ENCODE measurements around the gene GFRA1.

Gene GFRA1

DNA sequence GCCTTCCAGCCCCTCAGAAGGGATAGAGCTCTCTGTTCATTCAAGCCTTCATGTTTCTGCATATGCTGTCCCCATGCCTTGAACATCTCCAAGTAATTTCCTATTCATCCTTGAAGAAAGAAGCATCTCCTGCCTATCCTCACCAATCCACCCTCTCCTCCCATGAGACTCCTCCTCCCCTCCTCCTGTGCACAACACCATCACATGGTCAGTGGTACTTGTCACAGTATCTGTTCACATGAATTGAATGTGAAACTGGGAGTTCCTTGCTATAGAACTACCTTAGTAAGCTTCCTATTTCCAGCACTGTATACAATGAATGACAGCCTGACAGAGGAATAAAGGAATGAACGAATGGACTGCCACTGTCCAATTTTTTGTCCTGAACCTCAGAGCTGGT lies 115.5 kb downstream of the GFRA1 start:
- no peak for DNase-seq (ENCODE audit: low read depth)

DNA sequence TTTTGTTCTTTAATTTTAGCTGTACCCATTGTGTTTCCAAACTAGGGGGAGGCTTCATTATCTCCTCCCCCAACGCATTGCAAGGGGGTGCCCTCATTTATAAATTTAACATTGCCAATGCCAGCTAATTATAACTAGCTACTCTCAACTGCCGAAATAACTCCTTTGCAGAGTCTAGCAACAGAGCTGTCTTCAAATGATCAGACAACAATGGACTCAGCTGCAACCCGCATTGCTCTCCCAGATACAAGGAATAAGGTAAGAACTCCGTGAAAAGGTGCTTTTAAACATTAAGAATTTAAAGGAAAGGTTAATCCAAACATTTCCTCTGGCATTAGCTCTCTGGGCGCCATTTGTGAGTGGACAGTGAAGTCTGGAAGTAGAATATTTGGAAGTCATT lies 116.2 kb downstream of the GFRA1 start:
- DNase-seq (ENCODE audit: low read depth) = no peak

DNA sequence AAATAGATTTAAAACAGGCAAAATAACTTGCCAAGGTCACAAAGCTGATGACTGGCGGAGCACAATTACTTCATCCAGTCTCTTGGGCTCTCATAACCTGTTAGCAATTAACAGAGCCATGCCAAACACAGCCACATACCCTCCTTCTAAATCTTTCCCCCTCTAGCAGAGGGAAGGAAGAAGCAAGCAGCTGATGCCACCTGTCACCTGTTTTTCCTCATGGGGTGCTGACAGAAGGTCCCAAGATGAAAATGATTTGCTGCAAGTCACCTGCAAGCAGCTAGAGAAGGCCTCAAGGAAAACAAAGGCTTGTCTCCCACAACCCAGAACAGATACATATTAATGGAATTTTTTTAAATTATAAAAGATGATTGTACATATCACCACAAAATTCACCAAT lies 117.8 kb downstream of the GFRA1 start:
- DNase-seq (ENCODE audit: low read depth) = no peak

DNA sequence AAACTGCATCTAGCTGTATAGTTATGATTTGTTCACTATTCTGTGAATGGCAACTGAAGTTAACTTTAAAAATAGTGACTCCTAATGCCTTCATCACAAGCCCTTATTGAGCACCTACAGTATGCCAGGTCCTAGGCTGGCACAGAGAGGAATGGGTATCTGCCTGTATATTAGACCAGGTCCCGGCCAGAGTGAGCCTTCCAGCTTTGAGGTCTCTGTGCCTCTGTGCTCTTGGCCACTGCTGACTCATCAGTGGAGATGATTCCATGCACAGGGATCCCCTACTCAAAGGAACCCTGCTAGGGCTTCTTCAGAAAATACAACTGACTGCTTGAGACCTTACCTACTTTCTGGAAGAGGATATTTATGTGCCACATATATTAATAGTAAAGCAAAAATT lies 118.4 kb downstream of the GFRA1 start:
- no peak for DNase-seq (ENCODE audit: low read depth)

DNA sequence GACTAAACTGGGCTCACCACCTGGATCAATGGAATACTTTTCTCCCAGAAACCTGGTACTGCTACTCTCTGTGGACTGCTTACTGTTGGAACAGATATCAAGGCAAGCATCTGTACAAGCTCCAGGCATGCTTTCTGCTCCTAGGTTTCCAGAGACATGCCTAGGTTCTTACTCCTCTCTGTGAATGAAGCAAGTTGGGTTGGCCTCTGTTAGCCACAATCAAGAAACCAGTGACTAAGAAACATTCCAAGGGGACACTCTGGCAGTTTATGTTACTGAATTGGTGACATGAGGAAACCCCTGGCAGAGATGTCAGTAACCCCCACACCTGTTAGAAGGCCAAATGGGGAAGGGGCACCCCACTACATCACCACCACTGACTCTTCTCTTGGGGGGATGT lies 121.9 kb downstream of the GFRA1 start:
- DNase-seq (ENCODE audit: low read depth) = no peak

DNA sequence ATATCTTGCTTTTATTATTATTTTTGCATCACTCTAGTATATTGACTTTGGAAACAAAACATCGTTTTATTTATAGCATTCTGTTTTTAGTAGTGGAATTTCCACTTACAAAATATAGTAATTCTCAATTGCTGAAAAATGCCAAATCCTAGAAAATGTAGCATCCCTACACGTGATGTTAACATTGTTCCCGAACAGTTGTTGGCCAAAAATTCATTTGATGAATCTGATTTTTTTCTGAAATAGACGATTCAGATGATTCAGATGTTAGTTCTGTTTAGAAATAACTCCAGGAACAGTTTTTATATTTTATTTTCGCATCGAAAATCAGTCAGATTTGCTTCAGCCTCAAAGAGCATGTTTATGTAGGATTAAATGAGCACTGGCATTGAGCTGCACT lies 122.4 kb downstream of the GFRA1 start:
- DNase-seq (ENCODE audit: low read depth) = no peak

DNA sequence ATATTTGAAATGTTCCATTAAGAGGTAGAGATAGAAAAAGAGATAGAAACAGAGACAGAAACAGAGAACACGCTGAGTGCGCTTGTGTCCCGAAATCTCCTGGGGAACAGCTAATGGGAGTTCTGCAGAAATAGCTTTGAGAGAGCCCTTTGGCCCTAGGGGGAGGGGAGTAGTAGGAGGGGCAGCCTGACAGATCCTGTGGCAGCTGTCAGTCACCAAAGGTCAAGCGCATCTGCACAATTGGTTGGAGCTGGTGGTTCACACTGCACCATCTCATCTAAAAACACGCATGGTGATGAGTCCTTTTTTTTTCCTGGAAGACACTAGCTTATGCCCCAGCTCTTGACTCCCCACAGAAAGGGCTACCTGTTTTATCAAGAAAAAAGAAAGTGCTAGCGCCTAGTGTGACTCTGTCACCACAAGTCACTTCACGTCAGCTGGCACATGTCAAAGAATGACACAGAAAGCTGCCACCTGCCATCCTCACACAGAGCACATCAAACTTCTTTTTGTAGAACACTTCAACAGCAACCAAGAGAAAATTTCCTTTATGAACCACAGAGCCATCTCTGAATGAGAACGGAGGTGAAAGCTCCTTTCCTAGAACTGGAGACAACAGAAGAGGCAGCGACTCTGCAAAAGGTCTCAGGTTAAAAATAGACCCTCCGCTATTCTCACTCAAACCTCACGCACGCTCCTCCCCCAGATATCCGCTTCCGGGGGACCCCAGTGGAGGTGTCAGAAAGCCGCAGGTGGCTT lies 125.7 kb downstream of the GFRA1 start:
- DNase-seq (ENCODE audit: low read depth) = no peak

DNA sequence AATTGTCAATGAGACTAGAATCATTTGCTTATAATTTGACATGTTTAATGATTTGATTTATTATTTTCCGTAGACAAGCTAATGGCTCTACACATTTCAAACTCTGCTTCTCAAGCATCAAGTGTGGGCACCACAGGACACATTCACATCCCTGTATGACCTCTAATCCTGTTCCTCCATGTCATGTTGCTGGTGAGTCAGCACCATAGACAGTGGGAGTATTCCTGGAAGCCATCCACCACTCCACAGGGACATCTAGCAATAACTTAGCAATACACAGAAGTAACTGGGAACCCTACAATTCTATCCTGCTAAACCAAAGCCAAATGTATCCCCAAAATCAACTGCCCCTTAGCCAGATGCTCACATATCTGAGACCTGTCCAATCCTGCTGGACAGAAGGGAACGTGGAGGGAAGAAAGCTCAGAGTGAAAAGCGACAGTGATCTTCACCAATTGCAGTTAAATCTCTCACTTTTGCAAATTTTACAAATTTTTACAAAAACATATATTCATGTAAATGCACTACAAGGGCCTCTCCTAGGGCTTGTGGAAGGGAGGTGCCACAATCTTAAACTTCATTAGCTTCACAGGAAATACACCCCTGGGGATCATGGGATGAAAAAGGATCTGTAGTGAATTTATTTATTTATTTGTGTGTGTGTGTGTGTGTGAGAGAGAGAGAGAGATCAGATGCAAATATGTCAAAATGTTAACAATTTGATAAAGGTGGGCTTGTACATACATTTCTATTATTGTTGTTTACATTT lies 126.5 kb downstream of the GFRA1 start:
- DNase-seq (ENCODE audit: low read depth) = no peak

DNA sequence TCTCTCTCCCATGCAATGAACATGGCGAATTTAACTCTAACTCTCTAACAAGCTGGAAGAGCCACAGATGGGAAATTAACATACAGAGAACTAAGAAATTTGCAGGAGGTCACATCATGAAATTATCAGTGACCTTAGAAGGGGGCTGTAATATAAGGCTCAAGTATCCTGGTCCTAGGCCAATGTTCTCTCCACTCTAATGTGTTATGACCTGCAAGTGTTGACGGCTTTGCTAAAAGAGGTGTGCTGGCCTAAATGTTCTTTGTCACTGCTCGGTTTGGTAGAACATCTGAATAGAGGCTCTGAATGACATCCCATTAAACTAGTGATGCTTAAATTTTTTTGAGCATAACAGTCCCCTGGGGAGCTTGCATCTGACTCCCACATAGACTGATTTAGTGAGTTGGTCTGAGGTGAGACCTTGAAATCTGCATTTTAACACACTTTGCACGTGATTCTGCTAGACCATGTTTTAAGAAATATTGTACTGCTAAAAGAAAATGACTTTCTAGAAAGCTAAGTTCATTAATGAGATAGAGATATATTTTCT lies 129.3 kb downstream of the GFRA1 start:
- DNase-seq (ENCODE audit: low read depth) = no peak

DNA sequence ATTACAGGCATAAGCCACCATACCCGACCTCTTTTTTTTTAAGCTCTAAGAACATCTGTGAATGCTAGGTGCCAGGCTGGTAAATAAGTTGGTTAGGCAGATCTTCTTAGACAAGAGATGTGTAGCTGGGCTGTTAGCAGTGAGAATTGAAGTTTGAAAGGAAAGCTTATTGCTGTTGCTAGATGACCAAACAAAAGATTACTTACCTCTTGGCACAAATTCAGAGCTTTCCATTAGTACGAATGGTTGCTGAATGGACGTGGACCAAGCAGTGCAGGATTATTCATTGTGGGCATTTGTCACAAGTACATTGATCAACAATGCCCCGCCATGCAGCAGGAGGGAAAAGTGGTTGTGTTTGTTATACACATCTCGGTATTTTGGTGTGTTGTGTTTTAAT lies 131.2 kb downstream of the GFRA1 start:
- DNase-seq (ENCODE audit: low read depth) = no peak

DNA sequence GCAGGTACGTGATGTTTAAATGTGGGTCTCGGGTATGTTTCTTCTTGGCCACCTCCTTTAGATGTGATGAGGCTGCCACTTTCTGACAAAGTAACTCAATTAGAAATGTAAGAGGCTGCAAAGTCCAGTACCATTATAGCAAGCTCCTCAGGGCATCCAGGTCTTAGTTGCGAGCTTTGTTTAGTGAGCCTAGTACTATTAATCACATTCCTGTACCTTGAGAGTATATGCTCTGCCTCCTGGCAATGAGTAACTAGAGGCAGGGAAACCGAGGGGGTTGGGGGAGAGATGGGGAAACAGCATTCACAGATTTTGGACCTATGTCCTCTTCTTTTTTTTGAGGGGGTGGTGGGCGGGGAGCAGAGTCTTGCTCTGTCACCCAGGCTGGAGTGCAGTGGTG lies 131.8 kb downstream of the GFRA1 start:
- DNase-seq (ENCODE audit: low read depth) = no peak

DNA sequence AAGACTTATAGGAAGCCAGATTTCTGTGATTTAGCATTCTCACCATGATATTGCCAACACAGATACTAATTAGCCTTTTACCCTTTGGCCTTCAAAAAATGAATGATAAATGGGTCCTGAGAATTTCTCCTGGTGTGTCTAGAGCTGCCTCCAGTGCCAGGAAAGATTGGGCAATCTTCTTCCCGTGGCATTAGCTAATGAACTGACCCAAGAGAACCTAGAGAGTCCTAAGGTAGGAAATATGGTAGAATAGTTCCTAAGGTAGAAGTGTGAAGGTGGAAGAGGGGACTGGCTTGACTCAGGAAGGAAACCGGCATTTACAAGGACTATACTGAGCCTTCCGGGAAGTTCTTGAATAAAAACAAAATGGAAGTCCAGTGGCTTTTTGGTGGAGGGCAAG lies 133.1 kb downstream of the GFRA1 start:
- DNase-seq (ENCODE audit: low read depth) = no peak

DNA sequence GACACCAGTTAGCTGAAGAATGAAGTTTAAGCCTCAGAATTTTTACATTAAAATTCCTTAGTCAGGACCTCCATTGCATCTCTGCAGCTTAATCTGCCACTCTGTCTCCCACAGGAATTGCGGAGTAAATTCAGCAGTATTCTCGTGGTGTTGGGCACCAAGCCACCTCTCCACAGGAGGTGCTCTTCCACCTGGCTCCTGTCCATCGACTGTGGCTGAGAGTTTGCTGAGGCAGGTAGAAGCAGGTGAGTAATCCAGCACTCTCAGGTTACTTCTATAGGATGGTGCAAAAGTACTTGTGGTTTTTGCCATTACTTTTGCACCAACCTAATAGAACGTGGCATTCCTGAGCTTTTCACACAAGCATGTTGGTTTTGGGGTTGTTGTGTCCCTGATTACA lies 134.1 kb downstream of the GFRA1 start:
- no peak for DNase-seq (ENCODE audit: low read depth)

DNA sequence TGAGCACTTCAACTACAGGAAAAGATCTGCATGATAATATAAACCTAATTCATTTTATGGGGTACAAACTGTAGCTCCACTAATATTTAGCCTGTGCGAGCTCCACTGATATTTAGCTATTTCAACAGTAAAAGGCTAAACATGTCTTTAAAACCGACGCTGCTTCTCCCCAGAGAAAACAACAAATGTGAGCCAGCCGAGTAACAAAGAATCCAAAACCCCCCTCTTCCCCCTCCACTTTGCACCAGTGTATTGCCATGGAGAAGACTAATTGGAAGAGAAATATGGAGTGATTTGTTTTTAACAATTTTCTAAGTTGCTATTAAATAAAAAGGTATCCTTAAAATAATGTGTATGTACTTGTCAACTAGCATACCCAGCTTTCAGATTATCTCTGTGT lies 136.7 kb downstream of the GFRA1 start:
- no peak for DNase-seq (ENCODE audit: low read depth)

DNA sequence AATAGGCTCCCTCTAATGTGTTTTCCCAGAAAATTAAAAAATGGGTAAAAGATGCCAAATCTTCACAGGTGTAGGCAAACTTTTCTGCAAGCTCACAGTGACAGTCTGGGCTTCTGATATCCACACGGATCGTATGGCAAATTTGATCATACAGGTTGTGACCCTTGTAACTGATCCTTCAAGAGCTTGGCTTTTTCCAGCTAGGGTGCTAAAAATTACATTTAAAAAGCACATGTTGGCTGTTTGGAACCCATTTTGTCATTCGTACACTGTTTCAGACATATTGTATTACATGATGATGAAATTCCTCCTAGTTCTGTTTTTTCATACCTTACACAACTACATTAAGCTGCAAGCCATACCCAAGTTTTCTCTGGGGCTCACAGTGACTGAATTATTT lies 138.7 kb downstream of the GFRA1 start:
- no peak for DNase-seq (ENCODE audit: low read depth)

DNA sequence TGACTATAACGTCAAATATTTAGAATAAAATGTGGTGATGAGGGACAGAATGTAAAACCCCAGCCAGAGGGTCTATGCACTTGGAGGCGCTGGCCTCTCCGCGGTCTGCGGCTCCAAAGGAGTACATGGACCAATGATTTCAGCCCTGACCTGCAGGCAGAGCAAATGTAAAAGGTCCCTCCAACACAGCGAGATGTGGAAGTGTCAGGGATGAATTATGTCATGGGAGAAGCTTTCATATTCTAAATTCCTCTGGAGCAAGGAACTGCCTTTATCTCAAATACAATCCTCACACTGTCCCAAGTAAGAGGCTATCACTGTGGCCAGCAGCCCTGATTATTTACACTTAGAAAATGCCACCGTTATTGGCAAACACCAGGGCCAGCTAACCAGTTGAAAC lies 139.4 kb downstream of the GFRA1 start:
- DNase-seq (ENCODE audit: low read depth) = no peak

DNA sequence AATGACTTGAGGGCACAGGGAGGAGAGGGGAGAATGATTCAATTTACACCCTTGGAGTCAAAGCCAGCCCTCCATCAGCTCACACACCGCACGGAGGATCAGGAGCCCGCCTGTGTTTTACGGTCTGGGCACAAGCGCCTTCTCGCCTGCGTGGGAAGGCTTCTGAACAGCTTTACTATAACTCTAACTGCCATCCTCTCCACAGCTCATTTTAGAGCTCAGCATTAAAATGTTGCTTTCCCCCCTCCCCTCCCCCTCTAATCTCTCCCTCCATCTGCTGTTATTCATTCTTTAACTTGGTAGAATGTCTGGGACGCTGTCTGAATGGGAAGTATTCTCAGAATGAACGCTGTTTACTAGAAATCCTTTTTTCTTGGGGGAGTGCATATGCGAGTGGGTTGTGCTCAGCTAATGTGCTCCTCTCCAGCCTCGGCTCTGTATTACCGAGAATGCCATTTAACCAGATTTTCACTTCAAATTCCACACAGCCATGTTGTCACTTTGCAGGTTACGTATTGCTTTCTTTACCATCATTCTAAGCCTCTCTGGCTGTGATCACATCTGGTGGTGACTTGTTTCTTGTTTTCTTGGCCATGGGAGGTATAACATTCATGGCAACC lies 140.1 kb downstream of the GFRA1 start:
- DNase-seq (ENCODE audit: low read depth) = no peak

DNA sequence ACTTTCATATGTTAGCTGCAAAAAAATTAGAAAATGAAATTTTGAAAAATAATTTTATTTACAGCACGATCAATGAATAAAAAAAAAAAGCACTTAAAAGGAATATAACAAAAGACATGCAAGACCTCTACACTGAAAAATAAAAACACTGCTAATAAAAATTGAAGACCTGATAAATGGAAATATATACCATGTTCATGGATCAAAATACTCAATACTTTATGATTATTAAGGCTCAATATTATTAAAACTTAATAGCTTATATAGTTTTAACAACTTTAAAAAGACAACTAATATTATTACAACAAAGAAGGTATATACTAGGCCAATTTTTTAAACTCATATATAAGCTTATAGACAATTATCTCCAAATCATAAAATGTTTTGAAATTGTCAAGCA lies 143.0 kb downstream of the GFRA1 start:
- no peak for DNase-seq (ENCODE audit: low read depth)

DNA sequence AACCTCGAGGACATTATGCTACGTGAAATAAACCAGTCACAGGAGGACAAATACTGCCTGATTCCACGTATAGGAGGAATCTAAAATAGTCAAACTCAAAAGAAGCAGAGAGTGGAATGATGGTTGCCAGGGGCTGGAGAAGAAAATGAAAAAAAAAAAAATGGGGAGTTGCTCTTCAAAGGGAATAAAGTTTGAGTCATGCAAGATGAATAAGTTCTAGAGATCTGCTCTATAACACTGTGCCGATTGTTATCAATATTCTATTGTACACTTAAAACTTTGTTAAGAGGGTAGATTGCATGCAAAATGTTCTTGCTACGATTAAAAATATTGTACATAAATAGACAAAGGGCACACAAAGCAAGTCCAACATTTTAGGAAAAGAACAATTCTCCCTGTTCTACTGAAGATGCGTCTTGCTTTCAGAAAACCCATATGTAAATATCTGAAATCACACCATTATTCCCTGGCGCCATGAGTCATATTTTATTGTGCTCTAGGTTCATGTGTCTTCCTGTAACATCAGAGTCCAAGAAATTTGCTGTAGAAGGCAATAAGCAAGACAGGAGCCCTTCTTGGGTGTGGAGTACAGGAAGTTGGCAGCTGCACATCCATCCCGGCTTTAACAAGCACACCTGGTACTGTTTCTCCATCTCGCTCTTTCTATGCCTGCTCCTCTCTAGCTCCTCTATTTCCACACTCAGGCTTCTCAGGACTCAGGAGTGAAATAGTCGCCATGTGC lies 145.9 kb downstream of the GFRA1 start:
- no peak for DNase-seq (ENCODE audit: low read depth)

DNA sequence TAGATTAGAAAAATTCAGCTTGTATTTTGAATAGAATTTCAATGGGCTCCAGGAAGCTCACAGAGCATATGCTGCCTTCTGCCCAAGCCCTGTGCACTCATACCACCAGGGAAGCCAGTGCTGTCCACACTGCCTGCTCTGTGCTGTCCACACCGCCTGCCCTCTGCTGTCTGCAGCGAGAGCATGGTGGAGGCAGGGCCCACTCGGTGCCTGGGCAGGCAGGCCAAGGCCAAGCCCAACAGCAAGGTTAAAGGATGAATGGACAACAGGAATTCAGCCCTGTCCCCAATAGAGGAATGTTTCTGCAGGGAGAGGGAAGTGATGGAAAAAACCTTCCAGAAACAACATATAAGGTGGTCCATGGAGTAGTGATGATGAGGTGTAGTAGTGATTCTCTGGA lies 146.8 kb downstream of the GFRA1 start:
- no peak for DNase-seq (ENCODE audit: low read depth)

DNA sequence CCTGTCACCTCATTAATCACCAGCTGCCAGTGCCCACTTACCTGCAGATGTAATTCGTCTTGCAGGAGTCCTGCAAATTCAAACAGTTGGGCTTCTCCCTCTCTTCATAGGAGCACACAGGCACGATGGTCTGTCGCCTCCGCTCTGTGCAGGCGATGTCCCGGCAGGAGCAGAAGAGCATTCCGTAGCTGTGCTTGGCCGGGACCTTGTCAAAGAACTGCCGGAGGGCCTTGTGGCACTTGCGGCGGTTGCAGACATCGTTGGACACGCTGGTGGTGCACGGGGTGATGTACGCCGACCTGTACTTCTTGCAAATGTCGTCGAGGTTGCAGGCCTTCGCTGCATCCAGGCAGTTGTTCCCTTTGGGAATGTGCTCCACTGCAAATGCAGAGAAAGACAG lies 147.8 kb downstream of the GFRA1 start:
- DNase-seq (ENCODE audit: low read depth) = no peak

DNA sequence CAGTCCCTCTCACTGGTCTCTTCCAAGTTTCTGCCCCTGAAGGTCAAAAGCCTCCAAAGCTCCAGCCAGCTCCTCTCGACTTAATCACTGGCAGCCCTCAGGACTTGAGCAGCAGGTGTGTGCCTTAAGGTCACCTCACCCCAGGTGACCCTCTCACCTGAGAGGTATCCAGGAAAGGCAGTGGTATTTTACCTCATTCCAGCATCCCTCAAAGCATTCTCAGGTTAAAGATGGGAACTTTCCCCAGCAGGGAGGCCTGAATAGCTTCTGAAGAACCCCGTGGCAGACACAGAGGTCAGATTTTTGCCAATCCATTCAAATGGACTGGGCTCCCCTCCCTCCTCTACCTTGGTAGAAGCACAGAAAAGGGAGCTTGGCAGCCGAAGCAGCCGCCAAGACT lies 148.2 kb downstream of the GFRA1 start:
- no peak for DNase-seq (ENCODE audit: low read depth)

Data from activated T-helper 9 cell treated with anti-CD3 and anti-CD28 coated beads, Interleukin-2, amount 50 U/mL, for 16 hours (primary cell).